GM18873 (cell line): Measurements from ENCODE around the gene AIFM1.
A peak's percentile ranks its signal among the peaks of the same experiment; 100 is the strongest.

Experiments
- ATAC-seq: cut with Tn5 transposase; IDR thresholded peaks from one replicate; pipeline ENCODE4 v1.9.1; 2021; ENCODE audit warnings: mild to moderate bottlenecking, moderate library complexity, moderate number of reproducible peaks; ENCODE audit not compliant: unreplicated experiment, low FRiP score

Gene AIFM1

DNA sequence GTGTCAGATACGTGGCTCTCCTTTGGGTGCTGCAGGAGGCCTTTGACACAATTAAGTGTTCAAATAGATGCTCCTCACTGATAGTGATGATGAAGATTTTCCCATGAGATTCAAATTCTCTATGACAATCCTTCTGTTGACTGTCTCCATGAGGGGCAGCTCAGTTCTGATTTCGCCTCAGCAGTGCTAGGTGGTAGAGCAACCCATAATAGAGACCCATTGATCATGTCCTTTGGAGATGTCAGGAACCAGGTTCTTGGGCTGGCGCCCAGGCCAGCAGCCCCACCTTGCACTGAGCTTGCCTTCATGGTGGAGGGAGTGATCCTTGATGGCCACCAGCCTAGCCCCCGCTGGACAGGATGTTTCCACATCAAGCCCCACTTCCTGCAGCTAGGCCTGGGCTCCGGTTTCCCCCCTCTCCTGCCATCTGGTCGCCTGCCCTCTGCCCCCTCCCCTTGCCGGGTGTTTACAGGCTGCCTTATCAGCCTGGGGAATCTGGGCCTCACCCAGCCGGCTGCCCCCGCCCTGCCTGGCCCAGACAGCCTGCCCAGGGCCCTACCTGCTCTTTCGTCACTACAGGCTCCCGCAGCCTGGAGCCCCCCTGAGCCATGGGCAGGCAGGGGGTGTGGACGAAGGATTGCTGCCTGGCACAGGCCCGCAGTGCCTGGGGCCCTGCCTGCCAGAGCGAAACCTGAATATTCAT, 68.0 kb downstream of the AIFM1 start:
- ATAC-seq, result no peak

GRCh38 chrX:130095249-130096030, 70.2 kb downstream of the AIFM1 start:
- ATAC-seq, result no peak

- no peak for ATAC-seq
Measured at GRCh38 chrX:130094696-130095095, 70.9 kb downstream of the AIFM1 start.

DNA sequence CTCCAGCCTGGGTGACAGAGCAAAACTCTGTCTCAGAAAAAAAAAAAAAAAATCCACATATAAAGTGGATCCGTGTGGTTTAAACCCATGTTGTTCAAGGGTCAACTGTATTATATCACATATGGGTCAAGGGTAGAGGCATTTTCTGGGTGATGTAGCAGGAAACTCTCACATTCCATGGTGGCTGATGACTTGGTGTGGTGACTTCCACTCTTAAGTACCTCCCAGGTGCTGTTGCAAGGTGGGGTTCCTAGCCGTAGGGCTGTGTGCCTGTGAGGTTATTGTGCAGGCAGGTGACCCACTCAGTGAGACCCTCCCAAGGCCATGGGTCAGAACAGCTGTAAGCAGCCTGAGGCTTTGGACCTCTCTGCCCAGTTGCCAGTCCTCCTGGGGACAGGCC, 72.4 kb downstream of the AIFM1 start:
- ATAC-seq, result no peak

GRCh38 chrX:130091980-130092522, 73.6 kb downstream of the AIFM1 start:
- peak; percentile 97 for ATAC-seq

DNA sequence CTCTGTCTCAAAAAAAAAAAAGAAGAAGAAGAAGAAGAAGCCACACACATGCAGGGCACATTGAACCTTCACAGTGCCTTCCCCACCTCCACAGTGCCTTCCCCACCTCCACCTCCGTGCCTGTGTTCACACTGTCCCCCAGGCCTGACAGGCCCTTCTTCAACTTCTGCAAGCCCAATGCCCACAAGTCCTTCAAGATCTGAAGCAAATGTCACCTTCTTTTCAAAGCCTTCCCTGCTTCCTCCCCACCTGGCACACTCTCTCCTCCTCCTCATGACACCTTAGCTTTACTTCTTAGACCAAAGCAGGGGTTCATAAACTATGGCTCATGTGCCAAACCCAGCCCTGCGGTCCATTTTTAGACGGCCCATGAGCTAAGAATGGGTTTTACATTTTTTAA, 75.3 kb downstream of the AIFM1 start:
- no peak for ATAC-seq

- peak; percentile 35 for ATAC-seq
Measured at GRCh38 chrX:130086447-130087206, 79.0 kb downstream of the AIFM1 start.

- no peak for ATAC-seq
Measured at GRCh38 chrX:130085551-130086446, 79.8 kb downstream of the AIFM1 start.

GRCh38 chrX:130084631-130085237, 80.9 kb downstream of the AIFM1 start:
- ATAC-seq, result no peak

GRCh38 chrX:130083656-130084382, 81.8 kb downstream of the AIFM1 start:
- ATAC-seq, result peak; percentile 29

- no peak for ATAC-seq
Measured at GRCh38 chrX:130083107-130083490, 82.5 kb downstream of the AIFM1 start.

DNA sequence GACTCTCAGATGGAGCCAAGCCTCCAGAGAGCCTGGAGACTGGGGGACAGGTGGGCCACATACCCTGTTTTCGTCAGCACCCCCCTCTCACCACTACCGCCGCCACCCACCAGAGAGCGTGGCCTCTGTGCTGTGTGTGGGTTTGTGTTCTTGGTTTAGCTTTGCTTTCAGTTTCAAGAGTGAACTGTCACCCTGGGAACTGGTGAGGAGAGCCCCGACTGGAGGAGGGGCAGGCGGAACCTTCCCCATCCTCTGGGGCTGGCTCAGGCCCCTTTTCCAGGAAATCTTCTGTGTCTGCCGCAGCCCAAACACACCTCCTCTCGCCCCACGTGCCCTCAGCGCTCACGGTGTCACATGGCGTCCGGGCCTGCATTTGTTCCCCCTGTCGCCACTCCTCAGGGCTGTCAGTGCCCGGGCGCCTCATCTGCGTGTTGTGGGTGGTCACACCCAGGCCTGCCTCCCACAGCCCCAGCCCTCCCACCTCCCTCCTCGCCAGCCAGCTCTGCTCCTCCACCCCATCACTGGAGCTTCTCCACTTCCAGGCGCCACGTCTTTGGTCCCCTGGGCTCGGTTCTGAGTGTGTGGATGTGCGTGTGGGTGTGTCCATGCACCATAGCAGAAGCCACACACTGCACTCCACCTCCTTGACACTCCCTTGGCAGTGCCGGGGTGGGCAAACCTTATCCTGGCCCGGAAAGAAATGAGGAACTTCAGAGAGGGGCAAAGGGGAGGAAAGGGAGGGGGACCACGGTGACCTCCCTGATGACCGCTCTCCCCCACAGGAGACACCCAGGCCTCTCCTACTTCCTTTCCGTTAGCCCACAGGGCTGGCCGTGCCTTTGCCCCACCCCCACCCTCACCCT, 83.2 kb downstream of the AIFM1 start:
- peak; percentile 64 for ATAC-seq

- no peak for ATAC-seq
Measured at GRCh38 chrX:130081421-130082045, 84.1 kb downstream of the AIFM1 start.

DNA sequence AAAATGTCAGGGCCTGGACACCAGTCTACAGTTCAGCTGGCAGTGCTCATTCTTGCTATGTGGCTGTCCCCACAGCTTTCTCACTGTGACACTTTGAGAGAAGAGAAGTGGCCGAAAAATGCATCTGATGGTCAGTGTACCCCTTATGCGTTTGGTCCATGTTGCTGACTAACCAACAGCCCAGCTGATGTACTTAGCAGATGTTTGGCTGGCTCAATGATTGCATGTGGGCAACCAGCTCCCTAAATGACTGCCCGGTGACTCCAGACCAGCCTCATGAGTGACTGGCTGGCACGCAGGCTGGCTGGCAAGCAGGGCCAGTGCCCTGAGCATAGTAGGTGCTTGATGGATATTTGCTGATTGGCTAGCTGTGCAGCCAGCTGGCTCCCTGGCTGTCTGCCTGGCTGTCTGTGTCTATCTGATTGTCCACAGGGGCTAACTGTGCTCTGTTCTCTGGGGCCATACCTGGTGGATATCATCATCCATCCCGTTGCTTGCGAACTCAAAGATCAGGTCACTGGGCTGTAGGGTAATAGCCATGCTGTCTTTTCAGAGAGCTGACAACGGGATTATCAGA, 84.8 kb downstream of the AIFM1 start:
- ATAC-seq, result no peak

DNA sequence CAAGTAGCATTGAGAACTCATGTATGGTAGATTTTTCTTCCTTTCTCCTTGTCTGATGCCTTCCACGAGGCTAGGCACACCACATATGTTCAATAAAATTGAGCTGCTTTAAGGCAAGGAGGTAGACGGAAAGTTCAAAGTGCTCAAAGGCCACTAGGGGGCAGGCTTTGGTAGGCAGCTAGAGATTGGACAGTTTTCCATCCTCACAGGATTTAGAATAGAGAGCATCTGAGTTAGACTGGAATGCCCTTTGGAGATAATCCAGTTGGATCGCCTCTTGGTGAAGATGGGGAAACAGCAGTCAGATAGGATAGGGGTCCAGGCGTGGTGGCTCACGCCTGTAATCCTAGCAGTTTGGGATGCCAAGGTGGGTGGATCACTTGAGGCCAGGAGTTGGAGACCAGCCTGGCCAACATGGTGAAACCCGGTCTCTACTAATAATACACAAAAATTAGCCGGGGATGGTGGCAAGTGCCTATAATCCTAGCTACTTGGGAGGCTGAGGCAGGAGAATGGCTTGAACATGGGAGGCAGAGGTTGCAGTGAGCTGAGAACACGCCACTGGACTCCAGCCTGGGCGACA, 85.7 kb downstream of the AIFM1 start:
- ATAC-seq, result no peak
